ENCODE results near the gene LPAR2.

GRCh38 chr19:19655051-19655594, 27.1 kb upstream of the LPAR2 start:
- TF ChIP-seq, protein P1, sequence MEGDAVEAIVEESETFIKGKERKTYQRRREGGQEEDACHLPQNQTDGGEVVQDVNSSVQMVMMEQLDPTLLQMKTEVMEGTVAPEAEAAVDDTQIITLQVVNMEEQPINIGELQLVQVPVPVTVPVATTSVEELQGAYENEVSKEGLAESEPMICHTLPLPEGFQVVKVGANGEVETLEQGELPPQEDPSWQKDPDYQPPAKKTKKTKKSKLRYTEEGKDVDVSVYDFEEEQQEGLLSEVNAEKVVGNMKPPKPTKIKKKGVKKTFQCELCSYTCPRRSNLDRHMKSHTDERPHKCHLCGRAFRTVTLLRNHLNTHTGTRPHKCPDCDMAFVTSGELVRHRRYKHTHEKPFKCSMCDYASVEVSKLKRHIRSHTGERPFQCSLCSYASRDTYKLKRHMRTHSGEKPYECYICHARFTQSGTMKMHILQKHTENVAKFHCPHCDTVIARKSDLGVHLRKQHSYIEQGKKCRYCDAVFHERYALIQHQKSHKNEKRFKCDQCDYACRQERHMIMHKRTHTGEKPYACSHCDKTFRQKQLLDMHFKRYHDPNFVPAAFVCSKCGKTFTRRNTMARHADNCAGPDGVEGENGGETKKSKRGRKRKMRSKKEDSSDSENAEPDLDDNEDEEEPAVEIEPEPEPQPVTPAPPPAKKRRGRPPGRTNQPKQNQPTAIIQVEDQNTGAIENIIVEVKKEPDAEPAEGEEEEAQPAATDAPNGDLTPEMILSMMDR (IDR thresholded peaks at IDR 0.05; ENCODE audit: poor library complexity, severe bottlenecking) = no peak
- TF ChIP-seq RAD21 (conservative IDR thresholded peaks at IDR 0.05) (no peak), EZH2 (IDR thresholded peaks at IDR 0.05; ENCODE audit: borderline replicate concordance, insufficient read depth, low read length, poor library complexity, severe bottlenecking) (no peak), SMC3 (conservative IDR thresholded peaks at IDR 0.05; ENCODE audit: poor library complexity) (no peak), POLR2AphosphoS5 (IDR thresholded peaks at IDR 0.05) (no peak), EP300 (conservative IDR thresholded peaks at IDR 0.05; ENCODE audit: poor library complexity, severe bottlenecking) (no peak)
- TF ChIP-seq, protein P2, sequence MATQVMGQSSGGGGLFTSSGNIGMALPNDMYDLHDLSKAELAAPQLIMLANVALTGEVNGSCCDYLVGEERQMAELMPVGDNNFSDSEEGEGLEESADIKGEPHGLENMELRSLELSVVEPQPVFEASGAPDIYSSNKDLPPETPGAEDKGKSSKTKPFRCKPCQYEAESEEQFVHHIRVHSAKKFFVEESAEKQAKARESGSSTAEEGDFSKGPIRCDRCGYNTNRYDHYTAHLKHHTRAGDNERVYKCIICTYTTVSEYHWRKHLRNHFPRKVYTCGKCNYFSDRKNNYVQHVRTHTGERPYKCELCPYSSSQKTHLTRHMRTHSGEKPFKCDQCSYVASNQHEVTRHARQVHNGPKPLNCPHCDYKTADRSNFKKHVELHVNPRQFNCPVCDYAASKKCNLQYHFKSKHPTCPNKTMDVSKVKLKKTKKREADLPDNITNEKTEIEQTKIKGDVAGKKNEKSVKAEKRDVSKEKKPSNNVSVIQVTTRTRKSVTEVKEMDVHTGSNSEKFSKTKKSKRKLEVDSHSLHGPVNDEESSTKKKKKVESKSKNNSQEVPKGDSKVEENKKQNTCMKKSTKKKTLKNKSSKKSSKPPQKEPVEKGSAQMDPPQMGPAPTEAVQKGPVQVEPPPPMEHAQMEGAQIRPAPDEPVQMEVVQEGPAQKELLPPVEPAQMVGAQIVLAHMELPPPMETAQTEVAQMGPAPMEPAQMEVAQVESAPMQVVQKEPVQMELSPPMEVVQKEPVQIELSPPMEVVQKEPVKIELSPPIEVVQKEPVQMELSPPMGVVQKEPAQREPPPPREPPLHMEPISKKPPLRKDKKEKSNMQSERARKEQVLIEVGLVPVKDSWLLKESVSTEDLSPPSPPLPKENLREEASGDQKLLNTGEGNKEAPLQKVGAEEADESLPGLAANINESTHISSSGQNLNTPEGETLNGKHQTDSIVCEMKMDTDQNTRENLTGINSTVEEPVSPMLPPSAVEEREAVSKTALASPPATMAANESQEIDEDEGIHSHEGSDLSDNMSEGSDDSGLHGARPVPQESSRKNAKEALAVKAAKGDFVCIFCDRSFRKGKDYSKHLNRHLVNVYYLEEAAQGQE (IDR thresholded peaks at IDR 0.05; ENCODE audit: borderline replicate concordance) = no peak
